HFF-Myc (cell line): ENCODE measurements around the gene NMB.
A peak's percentile ranks its signal among the peaks of the same experiment; 100 is the strongest.

Experiments
- DNase-seq: peaks from one replicate; pipeline ENCODE4 v3.0.0-alpha.2; 2011; ENCODE audit warnings: low read depth; ENCODE audit errors: extremely low read depth
- H3K4me3 ChIP-seq: replicated peaks from 2 replicates; pipeline ENCODE4 v1.5.1; 2011; ENCODE audit warnings: low read depth, mild to moderate bottlenecking, control low read depth, low read length
- CTCF ChIP-seq: IDR thresholded peaks from 2 replicates; pipeline ENCODE4 v1.5.1; 2012; ENCODE audit warnings: mild to moderate bottlenecking, low read depth, low read length, control low read depth; ENCODE audit errors: missing control alignments

The NMB gene

GRCh38 chr15:84669726-84670125, 11.7 kb upstream of the NMB start:
- no peak for DNase-seq
- H3K4me3 ChIP-seq = no peak overlapping the region
- TF ChIP-seq CTCF = no peak

GRCh38 chr15:84668221-84668982, 10.4 kb upstream of the NMB start:
- DNase-seq = no peak
- no peak for TF ChIP-seq CTCF
- no peak overlapping the region for H3K4me3 ChIP-seq

- H3K4me3 ChIP-seq = no peak overlapping the region
- TF ChIP-seq CTCF = no peak
- no peak for DNase-seq
Measured at GRCh38 chr15:84666373-84666772, 8.4 kb upstream of the NMB start.

GRCh38 chr15:84661001-84661400, 3.0 kb upstream of the NMB start:
- H3K4me3 ChIP-seq = no peak overlapping the region
- DNase-seq = no peak
- no peak for TF ChIP-seq CTCF

- no peak for TF ChIP-seq CTCF
- DNase-seq = no peak
- H3K4me3 ChIP-seq = no peak overlapping the region
Measured at GRCh38 chr15:84659904-84660781, 2.1 kb upstream of the NMB start.

- peak overlapping the region; percentile 51 for H3K4me3 ChIP-seq
- no peak for TF ChIP-seq CTCF
- no peak for DNase-seq
Measured at GRCh38 chr15:84658788-84659411, 901 bp upstream of the NMB start.
